Ovary (tissue), 3 donors: ENCODE data around the gene CT45A10.

Source experiments
- CTCF ChIP-seq, 3 donors: fragments of 450-650 bp in 2 of 3; fragments of 200-600 bp in 1 of 3; IDR thresholded peaks; one replicate each; pipeline versions ENCODE4 v1.5.1 to v1.8.0; 2016 to 2022; ENCODE audit warnings: antibody characterized with exemption in 3 of 3, mild to moderate bottlenecking in 1 of 3
- EP300 ChIP-seq: sonication (generic); formaldehyde crosslinking; IDR thresholded peaks from one replicate; pipeline ENCODE4 v1.6.1; 2017; ENCODE audit warnings: antibody characterized with exemption
- donor health status: DM: no; HTN: no; CAD: no.

- TF ChIP-seq CTCF (IDR thresholded peaks at IDR 0.05) (no peak), EP300 (no peak)
Measured at GRCh38 chrX:135893294-135893817, at the start of gene CT45A10, which contains the start of gene SAGE1.
